Measurements from ENCODE around the gene HGD. TPM values are rescaled to one million over a fixed set of nuclear protein-coding genes. Genes with fewer than 3 reads are reported as not detected.

HGD gene
- polyA plus RNA-seq, 2 of the 4 experiments (the other 2 are of a cell fraction): 48.8 to 101 TPM

DNA sequence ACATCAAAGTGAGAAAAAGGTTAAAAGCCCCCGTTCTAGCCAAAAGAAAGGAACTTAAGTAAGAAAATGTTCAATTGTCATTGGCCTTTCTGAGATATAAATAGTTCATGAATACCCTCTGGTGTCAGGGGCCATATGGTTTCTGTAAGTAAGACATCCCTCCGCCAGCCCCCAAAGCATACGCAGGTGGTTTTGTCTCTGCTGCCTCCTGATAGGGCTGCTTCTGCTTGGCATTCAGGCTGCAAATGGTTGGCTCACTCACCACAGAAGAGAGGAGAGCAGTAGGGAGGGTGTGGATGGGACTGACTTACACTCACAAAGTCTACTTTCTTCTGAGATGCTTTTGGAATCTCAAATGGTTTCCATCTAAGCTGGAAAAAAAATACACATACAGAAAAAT is 29.8 kb downstream of the HGD start (continued):
- TF ChIP-seq, protein P1, sequence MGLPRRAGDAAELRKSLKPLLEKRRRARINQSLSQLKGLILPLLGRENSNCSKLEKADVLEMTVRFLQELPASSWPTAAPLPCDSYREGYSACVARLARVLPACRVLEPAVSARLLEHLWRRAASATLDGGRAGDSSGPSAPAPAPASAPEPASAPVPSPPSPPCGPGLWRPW (IDR thresholded peaks at IDR 0.05): no peak
- TF ChIP-seq FOSB (CRISPR knock-in tag; IDR thresholded peaks at IDR 0.05): no peak

DNA sequence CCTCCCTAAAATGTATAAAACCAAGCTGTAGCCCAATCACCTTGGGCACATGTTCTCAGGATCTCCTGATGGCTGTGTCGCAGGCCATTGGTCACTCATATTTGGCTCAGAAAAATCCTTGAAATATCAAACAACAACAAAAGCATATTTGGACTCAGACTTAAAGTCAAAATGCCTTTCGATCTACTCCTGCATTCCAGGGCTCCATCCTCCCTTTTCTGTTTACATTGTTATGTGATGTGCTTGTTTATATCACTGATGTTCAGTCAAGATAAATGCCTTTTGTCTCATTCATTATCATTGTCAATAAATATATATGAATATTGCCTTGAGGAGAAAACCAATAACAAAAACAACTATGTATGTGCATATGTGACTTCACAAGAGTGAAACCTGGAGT is 31.7 kb downstream of the HGD start:
- Histone ChIP-seq H3K9me3 (no peaks in the 10 kb centered on the region), H3K4me2 (no peak overlapping the region), H3K4me1 (no peaks in the 10 kb centered on the region), H3K27ac (no peak overlapping the region), H3K4me3 (no peak overlapping the region)
- 78% methylated on average over 2 of the region's 2 CpGs for WGBS (ENCODE audit: missing lambda C conversion rate)
- ATAC-seq (no peak), FAIRE-seq (no peak), DNase-seq (ENCODE audit: low read depth in 1 of 2, low spot score in 1 of 2) (no peak)
- CTCF ChIA-PET: interaction anchor here (1.5 kb wide), 1 partner anchor 27 kb away, joined by 4 read pairs; no protein-coding TSS in a partner anchor
- POLR2A ChIA-PET: no interaction called here
- TF ChIP-seq CHD2 (IDR thresholded peaks at IDR 0.05; ENCODE audit: low read length, partially characterized antibody) (no peak), CHD4 (IDR thresholded peaks at IDR 0.05; ENCODE audit: borderline replicate concordance) (no peak), EHMT2 (IDR thresholded peaks at IDR 0.05; ENCODE audit: low read depth) (no peak), POLR2AphosphoS2 (conservative IDR thresholded peaks at IDR 0.05; ENCODE audit: low read length) (no peak), SREBF2 (IDR thresholded peaks at IDR 0.05) (no peak), HOXB13 (CRISPR knock-in tag; IDR thresholded peaks at IDR 0.05; ENCODE audit: low read depth) (no peak), JUN (IDR thresholded peaks at IDR 0.05) (no peak), MYC (IDR thresholded peaks at IDR 0.05; ENCODE audit: borderline replicate concordance, low read length) (no peak), TFCP2L1 (CRISPR knock-in tag; IDR thresholded peaks at IDR 0.05) (no peak), NPAS2 (CRISPR knock-in tag; IDR thresholded peaks at IDR 0.05; ENCODE audit: borderline replicate concordance) (no peak), RNF2 (IDR thresholded peaks at IDR 0.05; ENCODE audit: borderline replicate concordance, low read depth) (no peak), BHLHE40 (IDR thresholded peaks at IDR 0.05; ENCODE audit: low read depth, low read length) (no peak), RARB (CRISPR knock-in tag; IDR thresholded peaks at IDR 0.05) (no peak), ZNF302 (CRISPR knock-in tag; IDR thresholded peaks at IDR 0.05) (no peak)
- TF ChIP-seq, protein P2, sequence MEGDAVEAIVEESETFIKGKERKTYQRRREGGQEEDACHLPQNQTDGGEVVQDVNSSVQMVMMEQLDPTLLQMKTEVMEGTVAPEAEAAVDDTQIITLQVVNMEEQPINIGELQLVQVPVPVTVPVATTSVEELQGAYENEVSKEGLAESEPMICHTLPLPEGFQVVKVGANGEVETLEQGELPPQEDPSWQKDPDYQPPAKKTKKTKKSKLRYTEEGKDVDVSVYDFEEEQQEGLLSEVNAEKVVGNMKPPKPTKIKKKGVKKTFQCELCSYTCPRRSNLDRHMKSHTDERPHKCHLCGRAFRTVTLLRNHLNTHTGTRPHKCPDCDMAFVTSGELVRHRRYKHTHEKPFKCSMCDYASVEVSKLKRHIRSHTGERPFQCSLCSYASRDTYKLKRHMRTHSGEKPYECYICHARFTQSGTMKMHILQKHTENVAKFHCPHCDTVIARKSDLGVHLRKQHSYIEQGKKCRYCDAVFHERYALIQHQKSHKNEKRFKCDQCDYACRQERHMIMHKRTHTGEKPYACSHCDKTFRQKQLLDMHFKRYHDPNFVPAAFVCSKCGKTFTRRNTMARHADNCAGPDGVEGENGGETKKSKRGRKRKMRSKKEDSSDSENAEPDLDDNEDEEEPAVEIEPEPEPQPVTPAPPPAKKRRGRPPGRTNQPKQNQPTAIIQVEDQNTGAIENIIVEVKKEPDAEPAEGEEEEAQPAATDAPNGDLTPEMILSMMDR (IDR thresholded peaks at IDR 0.05): no peak
- TF ChIP-seq, protein P3, sequence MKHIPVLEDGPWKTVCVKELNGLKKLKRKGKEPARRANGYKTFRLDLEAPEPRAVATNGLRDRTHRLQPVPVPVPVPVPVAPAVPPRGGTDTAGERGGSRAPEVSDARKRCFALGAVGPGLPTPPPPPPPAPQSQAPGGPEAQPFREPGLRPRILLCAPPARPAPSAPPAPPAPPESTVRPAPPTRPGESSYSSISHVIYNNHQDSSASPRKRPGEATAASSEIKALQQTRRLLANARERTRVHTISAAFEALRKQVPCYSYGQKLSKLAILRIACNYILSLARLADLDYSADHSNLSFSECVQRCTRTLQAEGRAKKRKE (CRISPR knock-in tag; IDR thresholded peaks at IDR 0.05; ENCODE audit: low read depth): no peak
- TF ChIP-seq, protein P4, sequence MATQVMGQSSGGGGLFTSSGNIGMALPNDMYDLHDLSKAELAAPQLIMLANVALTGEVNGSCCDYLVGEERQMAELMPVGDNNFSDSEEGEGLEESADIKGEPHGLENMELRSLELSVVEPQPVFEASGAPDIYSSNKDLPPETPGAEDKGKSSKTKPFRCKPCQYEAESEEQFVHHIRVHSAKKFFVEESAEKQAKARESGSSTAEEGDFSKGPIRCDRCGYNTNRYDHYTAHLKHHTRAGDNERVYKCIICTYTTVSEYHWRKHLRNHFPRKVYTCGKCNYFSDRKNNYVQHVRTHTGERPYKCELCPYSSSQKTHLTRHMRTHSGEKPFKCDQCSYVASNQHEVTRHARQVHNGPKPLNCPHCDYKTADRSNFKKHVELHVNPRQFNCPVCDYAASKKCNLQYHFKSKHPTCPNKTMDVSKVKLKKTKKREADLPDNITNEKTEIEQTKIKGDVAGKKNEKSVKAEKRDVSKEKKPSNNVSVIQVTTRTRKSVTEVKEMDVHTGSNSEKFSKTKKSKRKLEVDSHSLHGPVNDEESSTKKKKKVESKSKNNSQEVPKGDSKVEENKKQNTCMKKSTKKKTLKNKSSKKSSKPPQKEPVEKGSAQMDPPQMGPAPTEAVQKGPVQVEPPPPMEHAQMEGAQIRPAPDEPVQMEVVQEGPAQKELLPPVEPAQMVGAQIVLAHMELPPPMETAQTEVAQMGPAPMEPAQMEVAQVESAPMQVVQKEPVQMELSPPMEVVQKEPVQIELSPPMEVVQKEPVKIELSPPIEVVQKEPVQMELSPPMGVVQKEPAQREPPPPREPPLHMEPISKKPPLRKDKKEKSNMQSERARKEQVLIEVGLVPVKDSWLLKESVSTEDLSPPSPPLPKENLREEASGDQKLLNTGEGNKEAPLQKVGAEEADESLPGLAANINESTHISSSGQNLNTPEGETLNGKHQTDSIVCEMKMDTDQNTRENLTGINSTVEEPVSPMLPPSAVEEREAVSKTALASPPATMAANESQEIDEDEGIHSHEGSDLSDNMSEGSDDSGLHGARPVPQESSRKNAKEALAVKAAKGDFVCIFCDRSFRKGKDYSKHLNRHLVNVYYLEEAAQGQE (IDR thresholded peaks at IDR 0.05): no peak
- TF ChIP-seq, protein P5, sequence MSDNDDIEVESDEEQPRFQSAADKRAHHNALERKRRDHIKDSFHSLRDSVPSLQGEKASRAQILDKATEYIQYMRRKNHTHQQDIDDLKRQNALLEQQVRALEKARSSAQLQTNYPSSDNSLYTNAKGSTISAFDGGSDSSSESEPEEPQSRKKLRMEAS (IDR thresholded peaks at IDR 0.05): no peak
